Adrenal gland (tissue), 12 donors: Measurements from ENCODE around the gene GAL. TPM values are rescaled to one million over a fixed set of nuclear protein-coding genes. Genes with fewer than 3 reads are reported as not detected.

Experiments used
- DNase-seq, 7 donors: peaks; one replicate each; pipeline ENCODE4 v3.0.0-alpha.2; 2019 to 2020
- H3K27ac ChIP-seq, 5 donors: fragments of 200-600 bp; sonication (generic) in 4 of 5; 1 replicate in 3 of 5; 2 replicates in 2 of 5; pipeline versions ENCODE4 v1.5.1 to v1.8.0; 2016 to 2020; ENCODE audit warnings: mild to moderate bottlenecking in 1 of 5
- H3K27me3 ChIP-seq: fragments of 200-600 bp; 2 replicates; pipeline ENCODE4 v1.8.0; 2021
- H3K36me3 ChIP-seq, 2 donors: fragments of 200-600 bp; replicated peaks in 1 of 2; 1 replicate in 1 of 2; 2 replicates in 1 of 2; pipeline versions ENCODE4 v1.5.1 to v1.8.0; 2018 to 2022
- H3K4me1 ChIP-seq, 2 donors: fragments of 200-600 bp; replicated peaks in 1 of 2; 1 replicate in 1 of 2; 2 replicates in 1 of 2; pipeline versions ENCODE4 v1.5.1 to v1.8.0; 2018 to 2021
- H3K4me3 ChIP-seq, 4 donors: fragments of 200-600 bp; sonication (generic) in 3 of 4; one replicate each; pipeline ENCODE4 v1.5.1; 2016 to 2018
- H3K9me3 ChIP-seq, 3 donors: fragments of 200-600 bp; sonication (generic) in 1 of 3; replicated peaks in 1 of 3; 1 replicate in 2 of 3; 2 replicates in 1 of 3; pipeline versions ENCODE4 v1.5.1 to v1.8.0; 2016 to 2021
- POLR2A ChIP-seq, 2 donors: fragments of 450-650 bp; IDR thresholded peaks; one replicate each; pipeline ENCODE4 v1.6.1; 2017; ENCODE audit warnings: antibody characterized with exemption in 2 of 2, mild to moderate bottlenecking in 2 of 2, moderate library complexity in 1 of 2
- WGBS, 4 donors: extraction: QIAGEN DNeasy Blood & Tissue Kit in 2 of 4; methylation state at CpG; one replicate each; pipeline versions ENCODE4 v1.1.5 to v1.1.7; 2013 to 2017; 5-methylcytosine and 5-hydroxymethylcytosine counted together
- intact Hi-C, 2 donors: fragments of 100-400 bp; cut with DNase I; formaldehyde crosslinking; loops; one replicate each; pipeline versions ENCODE4 v1.14.1 to v1.15.0; 2022 to 2023
- polyA plus RNA-seq, 3 donors: library from polyadenylated mRNA; stranded (reverse); fragments of 200-250 nt in 2 of 3; fragments of 350-450 nt in 1 of 3; fragmentation: Illumina TruSeq in 1 of 3; extraction: RNeasy Lipid Tissue Mini Kit (QIAGEN cat#74804) in 1 of 3; gene quantifications; one replicate each; pipeline ENCODE4 v1.2.3, GENCODE V29; 2013 to 2014
- total RNA-seq, 9 donors: library from RNA; depleted of rRNA in 4 of 9; stranded (reverse); fragments of >200 nt in 4 of 9; fragments of 120-200 nt in 1 of 9; fragmentation: NEBNext Ultra II Directional in 1 of 9; extraction: Animal tissue kit (Norgen Biotek cat#: 25700) in 1 of 9; gene quantifications; one replicate each; pipeline versions ENCODE4 v1.1.0 to v1.2.4, GENCODE V29; 2013 to 2023
- TF ChIP-seq, protein P1 (sequence below), 6 experiments: fragments of 450-650 bp in 4 of 6; fragments of 200-600 bp in 2 of 6; sonication (generic) in 1 of 6; IDR thresholded peaks; 1 replicate in 5 of 6; 2 replicates in 1 of 6; pipeline versions ENCODE4 v1.5.1 to v1.8.0; 2016 to 2021; ENCODE audit warnings: antibody characterized with exemption in 6 of 6, mild to moderate bottlenecking in 2 of 6, moderate library complexity in 1 of 6
- donor health status: healthy with polysubstance abuse.
- donor health status: Bipolar disorder and iron deficiency.
- donor health status: DM: yes; HTN: yes; CAD: no.
- donor health status: DM: no; HTN: no; CAD: no.
- donor health status: DM: no; HTN: no; CAD: no.
- donor health status: DM: yes; HTN: yes; CAD: no.

Gene GAL
- total and polyA plus RNA-seq, 12 donors: 0.36 to 1.8 (median 0.70) TPM; not detected in 6

- Histone ChIP-seq H3K36me3 (no peaks in the 10 kb centered on the region), H3K9me3 (no peaks in the 10 kb centered on the region), H3K27ac (no peak overlapping the region), H3K27me3 (peaks cover 5% of the 10 kb centered on the region), H3K4me1 (no peaks in the 10 kb centered on the region), H3K4me3 (no peak overlapping the region)
- 65 to 73% (median 67%) methylated on average over 16 of the region's 16 CpGs for WGBS, 4 donors
- TF ChIP-seq POLR2A (IDR thresholded peaks at IDR 0.05): no peak
- TF ChIP-seq, protein P1, sequence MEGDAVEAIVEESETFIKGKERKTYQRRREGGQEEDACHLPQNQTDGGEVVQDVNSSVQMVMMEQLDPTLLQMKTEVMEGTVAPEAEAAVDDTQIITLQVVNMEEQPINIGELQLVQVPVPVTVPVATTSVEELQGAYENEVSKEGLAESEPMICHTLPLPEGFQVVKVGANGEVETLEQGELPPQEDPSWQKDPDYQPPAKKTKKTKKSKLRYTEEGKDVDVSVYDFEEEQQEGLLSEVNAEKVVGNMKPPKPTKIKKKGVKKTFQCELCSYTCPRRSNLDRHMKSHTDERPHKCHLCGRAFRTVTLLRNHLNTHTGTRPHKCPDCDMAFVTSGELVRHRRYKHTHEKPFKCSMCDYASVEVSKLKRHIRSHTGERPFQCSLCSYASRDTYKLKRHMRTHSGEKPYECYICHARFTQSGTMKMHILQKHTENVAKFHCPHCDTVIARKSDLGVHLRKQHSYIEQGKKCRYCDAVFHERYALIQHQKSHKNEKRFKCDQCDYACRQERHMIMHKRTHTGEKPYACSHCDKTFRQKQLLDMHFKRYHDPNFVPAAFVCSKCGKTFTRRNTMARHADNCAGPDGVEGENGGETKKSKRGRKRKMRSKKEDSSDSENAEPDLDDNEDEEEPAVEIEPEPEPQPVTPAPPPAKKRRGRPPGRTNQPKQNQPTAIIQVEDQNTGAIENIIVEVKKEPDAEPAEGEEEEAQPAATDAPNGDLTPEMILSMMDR (IDR thresholded peaks at IDR 0.05): no peak
- DNase-seq: no peak
- intact Hi-C loops: no loop called here
These were observed 6.5 kb downstream of the GAL start for GRCh38 chr11:68690671-68691401.

DNA sequence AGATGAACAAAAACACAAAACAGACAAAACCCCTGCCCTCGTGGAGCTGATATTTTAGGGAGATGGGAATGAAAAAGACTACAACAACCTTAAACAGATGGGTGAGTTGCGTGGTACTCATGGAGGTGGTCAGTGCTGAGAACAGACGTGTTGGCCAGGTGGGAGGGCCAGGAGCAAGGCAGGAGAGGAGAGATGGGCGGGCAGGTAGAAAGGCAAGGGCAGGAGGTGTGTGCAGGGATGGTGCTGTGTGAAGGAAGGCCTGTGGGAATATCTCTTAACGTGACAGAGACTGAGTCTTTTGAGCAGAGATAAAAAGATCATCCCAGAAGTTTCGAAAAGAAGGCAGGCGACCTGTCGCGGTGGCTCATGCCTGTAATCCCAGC lies 7.0 kb downstream of the GAL start:
- no peak for DNase-seq
- WGBS, 4 donors: 82 to 86% (median 82%) methylated on average over 9 of the region's 9 CpGs
- H3K9me3 ChIP-seq: no peaks in the 10 kb centered on the region
- no peaks in the 10 kb centered on the region for H3K36me3 ChIP-seq
- H3K4me1 ChIP-seq: no peaks in the 10 kb centered on the region
- H3K27me3 ChIP-seq: peaks cover under 1% of the 10 kb centered on the region
- TF ChIP-seq, protein P1 (IDR thresholded peaks at IDR 0.05): no peak
- TF ChIP-seq POLR2A (IDR thresholded peaks at IDR 0.05): no peak
- intact Hi-C loops: no loop called here
- no peak overlapping the region for H3K27ac ChIP-seq
- no peak overlapping the region for H3K4me3 ChIP-seq

DNA sequence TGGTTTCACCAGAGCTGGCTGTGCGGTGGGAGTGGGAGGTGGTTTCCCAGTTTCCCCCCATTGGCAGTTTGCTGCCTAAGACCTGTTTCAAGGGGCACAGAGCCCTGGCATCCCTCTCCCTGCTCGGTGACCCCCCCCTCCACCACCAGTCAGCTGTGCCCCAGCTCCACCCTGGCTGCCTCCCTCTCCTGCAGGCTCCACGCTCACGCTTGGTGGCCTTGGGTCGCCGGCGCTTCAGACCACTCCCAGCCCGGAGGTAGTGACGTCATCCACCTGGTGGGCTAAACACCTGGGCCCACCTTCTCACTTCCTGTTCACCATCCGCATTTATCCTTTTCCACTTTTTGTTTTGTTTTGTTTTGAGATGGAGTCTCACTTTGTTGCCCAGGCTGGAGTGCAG lies 7.8 kb downstream of the GAL start:
- Histone ChIP-seq H3K36me3 (no peaks in the 10 kb centered on the region), H3K27me3 (no peaks in the 10 kb centered on the region), H3K4me3 (no peak overlapping the region), H3K27ac (no peak overlapping the region), H3K9me3 (no peaks in the 10 kb centered on the region), H3K4me1 (no peaks in the 10 kb centered on the region)
- WGBS, 4 donors: 82 to 87% (median 85%) methylated on average over 10 of the region's 10 CpGs
- no peak for DNase-seq
- intact Hi-C loops: no loop called here
- no peak for TF ChIP-seq POLR2A (IDR thresholded peaks at IDR 0.05)
- TF ChIP-seq, protein P1 (IDR thresholded peaks at IDR 0.05): no peak

- no peak overlapping the region for H3K27ac ChIP-seq
- H3K9me3 ChIP-seq: no peaks in the 10 kb centered on the region
- H3K36me3 ChIP-seq: no peaks in the 10 kb centered on the region
- intact Hi-C loops: no loop called here
- H3K4me1 ChIP-seq: no peaks in the 10 kb centered on the region
- H3K27me3 ChIP-seq: no peaks in the 10 kb centered on the region
- no peak for DNase-seq
- TF ChIP-seq POLR2A (IDR thresholded peaks at IDR 0.05): no peak
- TF ChIP-seq, protein P1 (IDR thresholded peaks at IDR 0.05): no peak
- WGBS, 4 donors: 82 to 91% (median 86%) methylated on average over 12 to 15 of the region's 15 CpGs
- no peak overlapping the region for H3K4me3 ChIP-seq
These were observed 8.6 kb downstream of the GAL start for GRCh38 chr11:68692871-68693483.
